Hepatocyte (in vitro differentiated cells): ENCODE data around the gene PLEKHA8.

ENCODE experiments used
- EZH2 ChIP-seq: fragments of 200-600 bp; sonication (generic); IDR thresholded peaks from 2 replicates; pipeline ENCODE4 v1.6.1; 2016; ENCODE audit warnings: antibody characterized with exemption, mild to moderate bottlenecking, borderline replicate concordance
- TF ChIP-seq, protein P1 (sequence below): fragments of 200-600 bp; sonication (generic); IDR thresholded peaks from 2 replicates; pipeline ENCODE4 v1.5.1; 2016; ENCODE audit warnings: antibody characterized with exemption, mild to moderate bottlenecking; ENCODE audit not compliant: poor library complexity

DNA sequence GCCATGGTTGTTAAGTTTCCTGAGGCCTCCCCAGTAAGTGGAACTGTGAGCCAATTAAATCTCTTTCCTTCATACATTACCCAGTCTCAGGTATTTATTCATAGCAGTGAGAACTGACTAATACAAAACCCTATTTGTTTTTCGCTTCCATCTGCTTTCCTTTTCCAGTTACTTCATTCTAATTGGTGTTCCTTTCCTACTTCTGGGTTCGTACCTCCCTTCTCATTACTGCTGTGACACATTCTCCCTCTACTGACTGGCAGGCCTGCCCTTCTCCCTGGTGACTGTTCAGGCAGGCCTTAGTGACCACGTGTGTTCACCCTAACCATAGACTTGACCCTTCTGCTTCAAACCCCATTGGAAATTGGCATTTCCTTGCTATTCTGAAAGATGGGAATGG, 144.2 kb downstream of the PLEKHA8 start:
- TF ChIP-seq, protein P1, sequence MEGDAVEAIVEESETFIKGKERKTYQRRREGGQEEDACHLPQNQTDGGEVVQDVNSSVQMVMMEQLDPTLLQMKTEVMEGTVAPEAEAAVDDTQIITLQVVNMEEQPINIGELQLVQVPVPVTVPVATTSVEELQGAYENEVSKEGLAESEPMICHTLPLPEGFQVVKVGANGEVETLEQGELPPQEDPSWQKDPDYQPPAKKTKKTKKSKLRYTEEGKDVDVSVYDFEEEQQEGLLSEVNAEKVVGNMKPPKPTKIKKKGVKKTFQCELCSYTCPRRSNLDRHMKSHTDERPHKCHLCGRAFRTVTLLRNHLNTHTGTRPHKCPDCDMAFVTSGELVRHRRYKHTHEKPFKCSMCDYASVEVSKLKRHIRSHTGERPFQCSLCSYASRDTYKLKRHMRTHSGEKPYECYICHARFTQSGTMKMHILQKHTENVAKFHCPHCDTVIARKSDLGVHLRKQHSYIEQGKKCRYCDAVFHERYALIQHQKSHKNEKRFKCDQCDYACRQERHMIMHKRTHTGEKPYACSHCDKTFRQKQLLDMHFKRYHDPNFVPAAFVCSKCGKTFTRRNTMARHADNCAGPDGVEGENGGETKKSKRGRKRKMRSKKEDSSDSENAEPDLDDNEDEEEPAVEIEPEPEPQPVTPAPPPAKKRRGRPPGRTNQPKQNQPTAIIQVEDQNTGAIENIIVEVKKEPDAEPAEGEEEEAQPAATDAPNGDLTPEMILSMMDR: no peak
- no peak for TF ChIP-seq EZH2
